ENCODE measurements around the gene AANAT. TPM values are rescaled to one million over a fixed set of nuclear protein-coding genes. Genes with fewer than 3 reads are reported as not detected.

The AANAT gene
- total and polyA plus RNA-seq, 12 donors = 0.30 to 0.40 TPM; not detected in 10

DNA sequence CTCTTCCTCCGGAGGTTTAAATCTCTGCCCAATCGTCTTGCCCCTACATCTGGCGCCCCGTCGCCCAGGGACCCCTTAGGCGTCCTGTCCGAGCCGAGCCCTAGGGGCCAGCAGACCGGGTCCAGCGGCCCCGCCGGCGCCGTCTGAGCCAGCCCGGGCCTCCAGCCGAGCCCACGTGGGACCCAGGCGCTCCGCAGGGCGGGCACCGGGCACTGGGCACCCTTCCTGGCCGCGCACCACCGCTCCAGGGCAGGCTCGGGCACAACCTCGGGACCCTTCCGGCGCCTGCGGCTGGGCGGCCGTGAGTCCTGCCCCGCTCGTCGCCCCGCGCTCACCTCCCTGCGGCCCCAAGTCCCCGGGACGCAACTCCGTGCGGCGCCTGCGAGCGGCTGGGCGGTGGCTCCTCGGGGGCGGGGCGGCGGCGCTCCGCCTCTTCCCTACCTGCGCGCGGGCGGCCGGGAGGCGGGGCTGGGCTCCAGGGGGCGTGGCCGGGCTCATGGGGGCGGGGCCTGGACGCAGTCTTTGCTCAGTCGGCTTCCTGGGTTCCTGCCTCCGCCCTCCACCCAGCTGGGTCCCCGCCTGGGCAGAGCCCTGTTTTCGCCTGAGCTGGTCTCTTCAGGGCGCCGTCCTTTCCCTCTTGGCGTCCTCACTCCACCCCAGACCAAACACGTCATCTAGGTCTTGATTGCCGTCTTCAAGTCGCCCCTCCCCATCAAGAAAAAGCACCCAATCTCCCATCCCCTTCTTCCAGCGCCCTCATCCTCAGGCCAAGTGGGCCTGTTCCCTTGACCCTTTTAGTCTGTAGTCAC is 33.8 kb downstream of the AANAT start, which contains the start of gene RHBDF2:
RHBDF2 (minus strand) TSS at position 406 of the 809 bp plus-strand sequence. CDS start 19,899 bp downstream, outside the sequence.
- intact Hi-C loops (cut with DNase I) = loop anchor here in 1 of 2 donors (10.0 kb wide), 1 partner anchor 96 kb away; no protein-coding TSS in a partner anchor
- TF ChIP-seq POLR2A (IDR thresholded peaks at IDR 0.05) = peak; percentile 66 to 85
- TF ChIP-seq, protein P1, sequence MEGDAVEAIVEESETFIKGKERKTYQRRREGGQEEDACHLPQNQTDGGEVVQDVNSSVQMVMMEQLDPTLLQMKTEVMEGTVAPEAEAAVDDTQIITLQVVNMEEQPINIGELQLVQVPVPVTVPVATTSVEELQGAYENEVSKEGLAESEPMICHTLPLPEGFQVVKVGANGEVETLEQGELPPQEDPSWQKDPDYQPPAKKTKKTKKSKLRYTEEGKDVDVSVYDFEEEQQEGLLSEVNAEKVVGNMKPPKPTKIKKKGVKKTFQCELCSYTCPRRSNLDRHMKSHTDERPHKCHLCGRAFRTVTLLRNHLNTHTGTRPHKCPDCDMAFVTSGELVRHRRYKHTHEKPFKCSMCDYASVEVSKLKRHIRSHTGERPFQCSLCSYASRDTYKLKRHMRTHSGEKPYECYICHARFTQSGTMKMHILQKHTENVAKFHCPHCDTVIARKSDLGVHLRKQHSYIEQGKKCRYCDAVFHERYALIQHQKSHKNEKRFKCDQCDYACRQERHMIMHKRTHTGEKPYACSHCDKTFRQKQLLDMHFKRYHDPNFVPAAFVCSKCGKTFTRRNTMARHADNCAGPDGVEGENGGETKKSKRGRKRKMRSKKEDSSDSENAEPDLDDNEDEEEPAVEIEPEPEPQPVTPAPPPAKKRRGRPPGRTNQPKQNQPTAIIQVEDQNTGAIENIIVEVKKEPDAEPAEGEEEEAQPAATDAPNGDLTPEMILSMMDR (IDR thresholded peaks at IDR 0.05) = peak in 1 of 6 experiments; percentile 19
- peak; percentile 89 to 96 (median 92) for DNase-seq
- peaks cover 17 to 34% of the 10 kb centered on the region in 2 donors for H3K4me1 ChIP-seq (replicated peaks in 1 of 2)
- no peaks in the 10 kb centered on the region for H3K36me3 ChIP-seq (replicated peaks in 1 of 2)
- H3K27ac ChIP-seq = peak within 1 kb of the TSS; percentile 17 to 95 (median 77)
- no peaks in the 10 kb centered on the region for H3K27me3 ChIP-seq
- WGBS, 4 donors = 2 to 4% (median 3%) methylated on average over 17 to 72 of the region's 72 CpGs
- peak within 1 kb of the TSS in 3 of 4 donors; percentile 35 to 94 (median 38) for H3K4me3 ChIP-seq
- H3K9me3 ChIP-seq (replicated peaks in 1 of 3) = no peaks in the 10 kb centered on the region

DNA sequence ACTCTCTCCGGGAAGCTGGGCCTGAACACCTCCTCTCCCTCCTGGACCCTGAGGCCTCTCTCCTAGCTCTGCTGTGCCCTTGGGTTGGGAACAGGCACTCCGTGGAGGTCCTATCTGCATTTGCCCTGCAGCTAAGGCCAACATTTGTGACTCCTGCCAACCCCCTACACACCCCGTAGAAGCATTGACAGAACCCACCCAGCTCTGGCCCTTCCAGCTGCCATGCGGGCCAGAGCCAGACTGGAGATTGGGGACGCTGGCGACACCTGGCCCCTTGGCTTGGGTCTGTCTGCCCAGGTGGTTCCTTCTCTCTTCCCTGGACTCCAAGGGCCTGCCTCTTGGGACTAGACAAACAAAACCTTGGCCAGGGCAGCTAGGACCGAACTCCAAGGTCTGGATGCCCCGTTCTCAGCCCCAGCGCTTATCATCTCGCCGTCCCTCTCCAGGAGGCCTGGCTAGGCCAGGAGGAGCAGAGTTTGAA is 34.5 kb downstream of the AANAT start:
- peak overlapping the region in 4 of 5 donors; percentile 25 to 95 (median 85) for H3K27ac ChIP-seq
- no peaks in the 10 kb centered on the region for H3K36me3 ChIP-seq (replicated peaks in 1 of 2)
- 64 to 66% (median 65%) methylated on average over 9 to 11 of the region's 11 CpGs for WGBS, 4 donors
- DNase-seq = no peak
- TF ChIP-seq, protein P1 (IDR thresholded peaks at IDR 0.05) = no peak
- no peak for TF ChIP-seq POLR2A (IDR thresholded peaks at IDR 0.05)
- intact Hi-C loops (cut with DNase I) = loop anchor here in 1 of 2 donors (10.0 kb wide), 1 partner anchor 97 kb away; no protein-coding TSS in a partner anchor
- H3K9me3 ChIP-seq (replicated peaks in 1 of 3) = no peaks in the 10 kb centered on the region
- H3K4me1 ChIP-seq (replicated peaks in 1 of 2) = peaks cover 20 to 34% of the 10 kb centered on the region in 2 donors
- H3K27me3 ChIP-seq = no peaks in the 10 kb centered on the region
- H3K4me3 ChIP-seq = peak overlapping the region in 1 of 4 donors; percentile 94

DNA sequence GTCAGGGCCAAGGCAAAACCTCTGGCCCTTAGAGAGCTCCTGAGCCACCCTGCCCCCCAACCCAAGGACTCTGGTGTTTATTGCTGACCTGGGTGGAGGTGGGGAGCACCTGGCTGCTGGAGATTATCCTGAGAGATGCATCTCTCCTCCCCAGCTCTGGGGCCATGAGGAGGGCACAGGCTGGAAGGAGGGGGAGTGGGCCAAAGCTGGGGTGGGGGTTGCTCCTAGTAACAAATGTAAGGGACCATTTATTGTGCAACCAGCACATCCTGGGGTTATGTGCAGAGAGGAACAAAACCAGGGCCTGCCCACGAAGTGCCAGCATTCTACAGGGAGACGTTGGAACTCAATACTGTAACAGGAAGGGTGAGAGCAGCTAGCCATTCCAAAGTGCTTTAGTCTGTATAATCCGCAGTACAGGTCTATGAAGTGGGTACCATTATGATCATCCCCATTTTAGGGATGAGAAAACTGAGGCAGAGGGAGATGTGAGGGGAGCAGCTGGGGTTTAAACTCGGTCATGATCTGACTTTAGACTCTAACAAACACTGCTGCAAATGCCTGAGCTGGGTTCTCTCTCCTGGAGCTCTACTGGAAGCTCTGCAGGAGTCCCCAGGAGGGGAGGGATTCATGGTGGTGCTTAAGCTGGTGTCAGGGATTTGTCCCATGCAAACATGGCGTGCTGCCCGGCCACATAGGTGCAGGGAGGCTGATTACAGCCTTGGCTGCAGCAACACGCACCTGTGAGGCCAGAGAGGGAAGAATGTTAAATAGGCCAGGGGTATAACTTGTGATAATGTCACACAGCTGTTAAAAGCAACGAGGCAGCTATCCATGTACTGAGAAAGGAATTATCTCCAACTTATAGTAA is 35.2 kb downstream of the AANAT start:
- DNase-seq = peak in 1 of 7 donors; percentile 35
- Histone ChIP-seq H3K27ac (peak overlapping the region in 2 of 5 donors; percentile 7 to 95), H3K36me3 (replicated peaks in 1 of 2) (no peaks in the 10 kb centered on the region), H3K4me3 (no peak overlapping the region), H3K4me1 (replicated peaks in 1 of 2) (peaks cover 20 to 30% of the 10 kb centered on the region in 2 donors), H3K9me3 (replicated peaks in 1 of 3) (no peaks in the 10 kb centered on the region), H3K27me3 (no peaks in the 10 kb centered on the region)
- intact Hi-C loops (cut with DNase I) = loop anchor here in 1 of 2 donors (10.0 kb wide), 1 partner anchor 98 kb away; no protein-coding TSS in a partner anchor
- WGBS, 4 donors = 76 to 84% (median 83%) methylated on average over 8 of the region's 8 CpGs
- TF ChIP-seq, protein P1 (IDR thresholded peaks at IDR 0.05) = no peak
- TF ChIP-seq POLR2A (IDR thresholded peaks at IDR 0.05) = no peak

All from adrenal gland (tissue), 12 donors.